CD4-positive, CD25-positive, alpha-beta regulatory T cell (primary cell): ENCODE data around the gene CIDEB. TPM values are rescaled to one million over a fixed set of nuclear protein-coding genes. Genes with fewer than 3 reads are reported as not detected.

Experiments
- ATAC-seq, 2 donors: fragments of 150-1000 bp; cut with Tn5 transposase; one replicate each; pipeline ENCODE4 v1.10.0; 2021; ENCODE audit warnings: low read depth in 2 of 2, moderate number of reproducible peaks in 2 of 2, moderate library complexity in 1 of 2
- DNase-seq, 3 donors: peaks; one replicate each; pipeline versions ENCODE4 v3.0.0 to v3.0.0-alpha.2; 2012 to 2022; ENCODE audit warnings: mixed read lengths in 1 of 3
- H3K27ac ChIP-seq: one replicate; pipeline ENCODE4 v1.7.0; 2013; ENCODE audit warnings: mild to moderate bottlenecking, low read length; ENCODE audit not compliant: insufficient read depth, poor library complexity, severe bottlenecking
- H3K27me3 ChIP-seq: one replicate; pipeline ENCODE4 v1.7.0; 2013; ENCODE audit warnings: low read length; ENCODE audit not compliant: control insufficient read depth, insufficient read depth
- H3K36me3 ChIP-seq: one replicate; pipeline ENCODE4 v1.7.0; 2013; ENCODE audit warnings: mild to moderate bottlenecking, low read length, moderate library complexity; ENCODE audit not compliant: control insufficient read depth, insufficient read depth
- H3K4me1 ChIP-seq: 2 replicates; pipeline ENCODE4 v1.7.0; 2013; ENCODE audit warnings: mild to moderate bottlenecking, low read length; ENCODE audit not compliant: insufficient read depth, control insufficient read depth, poor library complexity, severe bottlenecking
- H3K4me3 ChIP-seq: one replicate; pipeline ENCODE4 v1.7.0; 2013; ENCODE audit warnings: low read depth, mild to moderate bottlenecking, low read length, moderate library complexity
- H3K9me3 ChIP-seq, 2 experiments: 1 replicate in 1 of 2; 2 replicates in 1 of 2; pipeline ENCODE4 v1.7.0; 2013; ENCODE audit warnings: low read length in 2 of 2, mild to moderate bottlenecking in 1 of 2, moderate library complexity in 1 of 2; ENCODE audit not compliant: control insufficient read depth in 2 of 2
- H3K27ac Mint-ChIP-seq, 3 donors: one replicate each; pipeline ENCODE4 v1.8.0; 2020 to 2022; ENCODE audit warnings: mild to moderate bottlenecking in 3 of 3, mixed read lengths in 3 of 3, moderate library complexity in 2 of 3
- H3K27me3 Mint-ChIP-seq: one replicate; pipeline ENCODE4 v1.8.0; 2022; ENCODE audit warnings: mild to moderate bottlenecking, mixed read lengths
- H3K36me3 Mint-ChIP-seq: one replicate; pipeline ENCODE4 v1.8.0; 2020; ENCODE audit warnings: mixed read lengths
- H3K4me1 Mint-ChIP-seq, 4 donors: one replicate each; pipeline ENCODE4 v1.8.0; 2020 to 2022; ENCODE audit warnings: mixed read lengths in 4 of 4, mild to moderate bottlenecking in 1 of 4
- H3K4me3 Mint-ChIP-seq, 4 donors: one replicate each; pipeline ENCODE4 v1.8.0; 2020 to 2022; ENCODE audit warnings: mild to moderate bottlenecking in 4 of 4, mixed read lengths in 4 of 4, moderate library complexity in 3 of 4
- H3K9me3 Mint-ChIP-seq, 7 donors: one replicate each; pipeline ENCODE4 v1.8.0; 2020 to 2022; ENCODE audit warnings: mixed read lengths in 7 of 7, mild to moderate bottlenecking in 3 of 7, moderate library complexity in 2 of 7
- polyA plus RNA-seq, 4 donors: library from polyadenylated mRNA; unstranded; fragments of 300-500 nt; fragmentation: Illumina TruSeq; gene quantifications; one replicate each; pipeline ENCODE4 v1.2.3, GENCODE V29; 2021
- total RNA-seq: library from RNA; stranded (reverse); gene quantifications from one replicate; pipeline ENCODE4 v1.2.3, GENCODE V29; 2022

CIDEB gene
- total and polyA plus RNA-seq, 5 donors from 2014 or later = 8.9 to 13.6 (median 10.3) TPM

DNA sequence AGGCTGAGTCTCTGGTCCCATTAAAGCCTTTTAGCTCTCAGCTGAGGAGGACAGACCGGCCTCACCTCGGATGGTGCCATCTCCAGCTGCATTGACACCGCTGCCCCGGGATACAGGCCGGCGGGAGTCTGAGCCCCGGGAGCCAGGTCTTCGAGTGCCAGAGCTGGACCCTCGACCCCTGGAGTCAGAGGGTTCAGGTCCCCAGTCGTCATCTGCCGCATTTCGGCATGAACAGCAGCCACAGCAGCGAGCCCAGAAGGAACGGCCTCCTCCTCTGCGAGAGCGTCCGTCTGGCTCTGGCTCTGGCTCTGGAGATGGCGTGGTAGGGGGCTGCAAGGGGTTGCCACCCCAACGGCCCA lies 45.8 kb downstream of the CIDEB start:
- H3K27me3 Mint-ChIP-seq = no peaks in the 10 kb centered on the region
- Histone ChIP-seq H3K4me3 (no peak overlapping the region), H3K27me3 (no peaks in the 10 kb centered on the region), H3K4me1 (no peaks in the 10 kb centered on the region), H3K36me3 (peaks cover 13% of the 10 kb centered on the region), H3K27ac (no peak overlapping the region), H3K9me3 (no peaks in the 10 kb centered on the region)
- ATAC-seq (no peak), DNase-seq (no peak)
- H3K4me3 Mint-ChIP-seq = no peak overlapping the region
- H3K36me3 Mint-ChIP-seq = peaks cover 24% of the 10 kb centered on the region
- no peak overlapping the region for H3K27ac Mint-ChIP-seq
- peaks cover 0 to 4% (median 1%) of the 10 kb centered on the region in 4 donors for H3K4me1 Mint-ChIP-seq
- H3K9me3 Mint-ChIP-seq = no peaks in the 10 kb centered on the region

DNA sequence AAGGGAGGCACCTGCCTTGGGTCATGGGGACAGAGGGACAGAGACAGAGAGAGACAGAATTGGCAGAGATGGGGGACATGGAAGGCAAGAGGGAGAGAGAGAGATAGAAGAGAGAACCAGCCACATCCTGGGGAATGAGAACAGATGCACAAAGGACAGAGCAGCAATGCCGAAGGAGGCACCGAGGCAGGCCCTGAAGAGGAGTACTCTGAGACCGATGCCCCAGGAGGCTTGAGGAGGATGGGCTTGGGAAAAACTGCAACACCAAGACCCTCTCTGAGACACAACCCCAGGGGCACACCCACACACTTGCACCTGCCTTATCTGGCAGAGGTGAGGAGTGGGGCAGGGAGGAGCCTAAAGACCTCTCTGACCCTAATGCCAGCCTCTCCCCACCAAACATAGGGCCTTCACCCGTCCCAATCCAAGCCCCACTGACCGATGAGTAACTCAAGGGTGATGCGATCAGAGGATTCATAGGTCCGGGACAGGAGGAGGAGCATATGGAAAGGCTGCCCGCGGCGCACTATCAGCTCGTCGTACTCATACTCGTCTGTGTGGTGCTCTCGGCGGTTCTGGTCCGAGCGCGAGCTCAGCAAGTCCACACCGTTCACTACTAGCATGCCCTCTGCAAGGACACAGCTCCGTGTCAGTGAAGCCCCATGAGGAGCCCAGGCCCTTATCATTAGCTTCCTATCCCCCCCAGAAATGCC lies 46.4 kb downstream of the CIDEB start:
- H3K27ac ChIP-seq = no peak overlapping the region
- Mint-ChIP-seq H3K9me3 (no peaks in the 10 kb centered on the region), H3K4me1 (peaks cover 0 to 4% (median under 1%) of the 10 kb centered on the region in 4 donors), H3K27me3 (no peaks in the 10 kb centered on the region), H3K4me3 (no peak overlapping the region), H3K27ac (no peak overlapping the region), H3K36me3 (peaks cover 23% of the 10 kb centered on the region)
- H3K9me3 ChIP-seq = no peaks in the 10 kb centered on the region
- ATAC-seq = no peak
- no peaks in the 10 kb centered on the region for H3K27me3 ChIP-seq
- no peaks in the 10 kb centered on the region for H3K4me1 ChIP-seq
- H3K36me3 ChIP-seq = peaks cover 8% of the 10 kb centered on the region
- no peak for DNase-seq
- no peak overlapping the region for H3K4me3 ChIP-seq

DNA sequence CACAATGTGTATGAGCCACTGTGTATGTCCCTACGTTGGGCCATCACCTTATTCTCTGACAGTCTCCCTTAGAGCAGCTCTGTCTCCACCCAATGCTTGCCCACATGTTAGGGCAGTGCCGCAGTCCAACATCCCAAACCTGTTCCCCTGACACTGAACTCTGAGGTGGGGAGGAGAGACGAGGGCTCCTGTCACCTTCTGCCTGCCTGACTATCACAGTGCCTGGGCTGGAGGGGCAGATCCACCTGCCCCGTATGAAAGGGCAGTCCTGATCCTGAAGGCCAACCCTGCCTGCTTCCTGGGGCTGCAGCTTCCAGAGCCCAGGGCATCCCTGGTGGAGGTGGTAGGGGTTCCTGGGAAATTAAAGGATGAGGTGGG lies 47.0 kb downstream of the CIDEB start:
- no peaks in the 10 kb centered on the region for H3K9me3 ChIP-seq
- Mint-ChIP-seq H3K36me3 (peaks cover 19% of the 10 kb centered on the region), H3K27ac (peak overlapping the region in 1 of 3 donors; percentile 59), H3K27me3 (no peaks in the 10 kb centered on the region), H3K9me3 (no peaks in the 10 kb centered on the region), H3K4me1 (peaks cover 0 to 4% (median 0%) of the 10 kb centered on the region in 4 donors), H3K4me3 (no peak overlapping the region)
- H3K36me3 ChIP-seq = peaks cover 4% of the 10 kb centered on the region
- H3K27ac ChIP-seq = no peak overlapping the region
- no peaks in the 10 kb centered on the region for H3K27me3 ChIP-seq
- no peak overlapping the region for H3K4me3 ChIP-seq
- ATAC-seq (no peak), DNase-seq (no peak)
- no peaks in the 10 kb centered on the region for H3K4me1 ChIP-seq

DNA sequence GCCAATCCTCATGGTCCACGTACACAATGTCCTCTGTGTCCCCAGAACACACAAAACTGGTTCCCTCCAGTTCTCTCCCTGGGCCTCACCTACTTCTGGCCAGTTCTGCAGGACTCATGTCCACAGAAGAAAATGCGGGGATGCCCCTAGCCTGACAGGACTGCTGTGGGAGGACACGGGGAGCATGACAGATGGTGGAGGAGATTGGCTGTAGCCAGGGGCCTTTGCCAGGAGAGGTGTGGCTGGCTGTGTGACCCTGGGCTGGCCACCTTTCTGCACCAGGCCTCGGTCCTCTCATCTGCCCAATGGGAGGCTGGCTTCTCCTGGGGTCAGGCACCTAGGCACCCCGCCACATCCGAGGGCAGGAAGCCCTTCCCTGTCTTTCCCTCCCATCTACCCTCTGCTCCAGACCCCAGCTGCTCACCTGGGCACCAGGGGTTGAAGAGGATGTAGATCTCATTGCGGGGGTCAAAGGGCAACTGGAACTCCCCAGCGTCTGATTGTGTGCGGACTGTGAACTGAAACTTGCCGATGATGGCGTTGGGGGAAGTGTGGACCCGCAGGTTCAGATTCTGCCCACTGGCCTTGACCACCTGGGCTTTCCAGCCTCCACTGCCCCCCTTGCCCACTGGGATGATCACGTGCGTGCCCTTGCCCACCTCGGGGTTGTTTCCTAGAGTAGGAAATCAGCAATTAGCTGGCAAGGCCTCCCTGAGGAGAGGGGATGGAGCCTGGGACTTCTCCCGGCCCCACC lies 47.6 kb downstream of the CIDEB start:
- Mint-ChIP-seq H3K27me3 (no peaks in the 10 kb centered on the region), H3K27ac (peak overlapping the region in 1 of 3 donors; percentile 59), H3K36me3 (peaks cover 19% of the 10 kb centered on the region)

DNA sequence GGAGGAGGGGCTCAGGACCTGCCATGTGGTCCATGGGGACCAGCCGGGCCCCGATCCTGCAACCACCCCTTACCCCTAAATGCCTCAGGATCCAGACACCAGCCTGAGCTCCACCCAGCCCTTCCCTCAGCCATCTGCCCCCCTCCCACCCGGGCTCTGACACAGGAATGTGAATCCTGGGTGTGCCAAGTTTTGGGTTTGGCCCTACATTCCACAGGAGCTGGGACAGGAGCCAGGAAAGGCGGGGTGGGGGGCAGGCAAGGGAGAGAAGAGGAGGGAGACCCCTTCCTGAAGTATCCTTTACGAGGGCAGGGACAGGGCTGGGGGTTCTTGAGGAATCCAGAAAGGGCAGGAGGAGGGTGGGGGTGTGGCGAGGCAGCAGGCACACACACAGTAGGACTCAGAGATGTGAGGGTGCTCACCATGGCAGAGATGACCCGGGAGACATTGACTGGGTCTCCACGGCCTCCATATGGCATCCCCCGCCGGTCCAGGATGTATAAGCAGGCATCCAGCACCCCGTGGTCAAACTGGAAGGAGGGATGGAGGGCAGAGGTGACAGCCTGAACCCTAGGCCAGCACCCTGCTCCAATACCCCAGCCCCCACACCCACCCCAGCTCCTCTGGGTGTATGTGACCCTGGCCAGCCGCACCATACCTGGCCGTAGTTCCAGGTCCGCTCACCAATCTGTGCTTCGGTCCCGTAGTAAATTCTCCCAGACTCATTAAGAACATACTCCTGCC lies 48.3 kb downstream of the CIDEB start:
- Histone ChIP-seq H3K4me3 (no peak overlapping the region), H3K27me3 (no peaks in the 10 kb centered on the region), H3K9me3 (no peaks in the 10 kb centered on the region), H3K27ac (no peak overlapping the region), H3K4me1 (no peaks in the 10 kb centered on the region), H3K36me3 (peaks cover 4% of the 10 kb centered on the region)
- Mint-ChIP-seq H3K9me3 (no peaks in the 10 kb centered on the region), H3K4me1 (peaks cover 0 to 4% (median 0%) of the 10 kb centered on the region in 4 donors), H3K27me3 (no peaks in the 10 kb centered on the region), H3K36me3 (peaks cover 16% of the 10 kb centered on the region), H3K4me3 (no peak overlapping the region), H3K27ac (no peak overlapping the region)
- no peak for ATAC-seq
- no peak for DNase-seq

More for the DNA sequence above, 47.6 kb downstream of the CIDEB start:
- no peak overlapping the region for H3K27ac ChIP-seq
- Mint-ChIP-seq H3K4me1 (peaks cover 0 to 4% (median 0%) of the 10 kb centered on the region in 4 donors), H3K4me3 (no peak overlapping the region), H3K9me3 (no peaks in the 10 kb centered on the region)
- peaks cover 1% of the 10 kb centered on the region for H3K36me3 ChIP-seq
- H3K27me3 ChIP-seq = no peaks in the 10 kb centered on the region
- ATAC-seq = no peak
- no peak overlapping the region for H3K4me3 ChIP-seq
- no peak for DNase-seq
- no peaks in the 10 kb centered on the region for H3K9me3 ChIP-seq
- no peaks in the 10 kb centered on the region for H3K4me1 ChIP-seq

DNA sequence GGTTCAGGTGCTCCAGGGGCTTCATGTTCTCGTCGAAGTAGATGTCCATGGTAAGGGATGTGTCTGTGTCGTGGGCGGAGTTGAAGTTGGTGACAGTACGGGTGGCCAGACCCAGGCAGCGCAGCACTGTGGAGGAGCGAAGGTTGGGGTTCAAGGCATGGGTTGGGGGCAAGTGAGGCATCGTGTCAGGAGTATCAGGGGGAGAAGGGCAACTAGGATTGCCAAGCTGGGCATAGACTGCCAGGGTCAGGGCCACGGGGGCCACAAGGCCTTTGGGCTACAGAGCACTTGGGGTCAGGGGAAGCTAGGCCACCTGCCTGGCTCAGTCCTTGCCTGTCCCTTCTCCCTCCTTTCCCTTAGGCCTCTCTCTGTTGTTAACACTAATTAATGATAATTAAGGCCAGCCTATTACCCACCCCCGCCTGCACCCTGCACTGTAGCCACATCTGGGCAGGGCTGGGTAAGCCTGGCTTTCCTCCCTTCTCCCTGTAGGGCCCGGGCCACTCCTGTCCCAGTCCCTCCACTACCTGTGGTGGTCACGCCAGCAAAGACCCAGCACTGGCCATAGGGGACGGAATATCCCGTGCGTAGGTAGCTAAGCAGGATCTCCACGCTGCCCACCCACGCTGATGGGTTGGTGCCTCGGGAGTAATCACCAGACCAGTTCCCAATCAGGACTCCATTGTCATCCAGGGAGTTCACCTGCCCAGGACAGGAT lies 49.1 kb downstream of the CIDEB start:
- no peak overlapping the region for H3K4me3 Mint-ChIP-seq
- no peaks in the 10 kb centered on the region for H3K27me3 Mint-ChIP-seq
- DNase-seq = no peak
- H3K4me1 Mint-ChIP-seq = peaks cover 0 to 4% (median 0%) of the 10 kb centered on the region in 4 donors
- Histone ChIP-seq H3K36me3 (peaks cover 8% of the 10 kb centered on the region), H3K4me3 (no peak overlapping the region), H3K9me3 (no peaks in the 10 kb centered on the region), H3K4me1 (no peaks in the 10 kb centered on the region), H3K27me3 (no peaks in the 10 kb centered on the region), H3K27ac (no peak overlapping the region)
- ATAC-seq = no peak
- H3K9me3 Mint-ChIP-seq = no peaks in the 10 kb centered on the region
- peaks cover 24% of the 10 kb centered on the region for H3K36me3 Mint-ChIP-seq
- peak overlapping the region in 1 of 3 donors; percentile 42 for H3K27ac Mint-ChIP-seq

DNA sequence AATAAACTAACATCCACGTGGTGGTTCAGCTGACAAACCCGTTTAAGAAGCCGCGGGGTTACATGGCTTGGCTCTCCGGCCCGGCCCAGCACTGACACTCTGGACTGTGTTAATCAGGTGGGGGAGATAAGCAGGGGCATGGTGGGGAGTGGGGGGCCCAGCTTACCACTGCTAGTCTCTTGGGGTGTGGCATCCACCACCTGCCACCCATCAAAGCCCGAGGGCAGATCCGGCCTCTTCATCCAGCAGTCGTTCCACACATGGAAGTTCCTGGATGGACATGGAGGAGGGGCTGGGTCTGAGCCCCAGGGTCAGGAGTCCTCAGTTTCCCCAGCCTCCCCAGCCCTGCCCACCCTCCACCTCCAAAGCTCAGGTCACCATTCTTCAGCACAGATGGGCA lies 49.7 kb downstream of the CIDEB start:
- Mint-ChIP-seq H3K36me3 (peaks cover 24% of the 10 kb centered on the region), H3K27me3 (no peaks in the 10 kb centered on the region), H3K4me3 (no peak overlapping the region), H3K9me3 (no peaks in the 10 kb centered on the region), H3K27ac (no peak overlapping the region), H3K4me1 (peaks cover 0 to 4% (median 0%) of the 10 kb centered on the region in 4 donors)
- DNase-seq (no peak), ATAC-seq (no peak)
- no peak overlapping the region for H3K27ac ChIP-seq
- no peaks in the 10 kb centered on the region for H3K27me3 ChIP-seq
- H3K4me3 ChIP-seq = no peak overlapping the region
- H3K4me1 ChIP-seq = no peaks in the 10 kb centered on the region
- H3K9me3 ChIP-seq = no peaks in the 10 kb centered on the region
- H3K36me3 ChIP-seq = peaks cover 8% of the 10 kb centered on the region
